OCI-LY3 (cell line): ENCODE results near the gene AIF1.

Experiments
- H2AFZ ChIP-seq: fragments of 200-600, 300-600 bp; shearing (Covaris generic); 2 replicates; pipeline ENCODE4 v1.6.0; 2014; ENCODE audit warnings: antibody characterized with exemption, low read depth, low read length
- H3K27ac ChIP-seq: fragments of 200-600, 300-600 bp; sonication (generic); 2 replicates; pipeline ENCODE4 v1.5.1; 2014; ENCODE audit warnings: mild to moderate bottlenecking, low read length, moderate library complexity, mixed read lengths
- H3K27me3 ChIP-seq: fragments of 200-600, 300-600 bp; sonication (generic); 2 replicates; pipeline ENCODE4 v1.6.1; 2014; ENCODE audit warnings: low read depth, low read length, mixed read lengths
- H3K36me3 ChIP-seq: fragments of 200-600, 300-600 bp; sonication (generic); replicated peaks from 2 replicates; pipeline ENCODE3; 2014; ENCODE audit warnings: low read depth, low read length, mixed read lengths
- H3K4me1 ChIP-seq: fragments of 300-600, 200-600 bp; sonication (generic); 2 replicates; pipeline ENCODE4 v1.6.1; 2014; ENCODE audit warnings: low read length, mixed read lengths
- H3K4me2 ChIP-seq: fragments of 200-600, 300-600 bp; sonication (generic); 2 replicates; pipeline ENCODE4 v1.6.1; 2014; ENCODE audit warnings: low read length, mixed read lengths
- H3K4me3 ChIP-seq: fragments of 300-600, 200-600 bp; sonication (generic); 2 replicates; pipeline ENCODE4 v1.5.1; 2014; ENCODE audit warnings: antibody characterized with exemption, mild to moderate bottlenecking, low read length, moderate library complexity
- H3K79me2 ChIP-seq: fragments of 300-600, 200-600 bp; shearing (Covaris generic); 2 replicates; pipeline ENCODE4 v1.6.1; 2014; ENCODE audit warnings: mild to moderate bottlenecking, low read length, mixed read lengths
- H3K9ac ChIP-seq: fragments of 300-600, 200-600 bp; shearing (Covaris generic); 2 replicates; pipeline ENCODE4 v1.6.0; 2014; ENCODE audit warnings: mild to moderate bottlenecking, low read length, moderate library complexity
- H3K9me3 ChIP-seq: fragments of 200-600, 300-600 bp; shearing (Covaris generic); 2 replicates; pipeline ENCODE4 v1.6.1; 2014; ENCODE audit warnings: low read length, mixed read lengths; ENCODE audit not compliant: insufficient read depth
- H4K20me1 ChIP-seq: fragments of 200-600, 300-600 bp; sonication (generic); 2 replicates; pipeline ENCODE4 v1.6.1; 2016; ENCODE audit warnings: low read length, mixed read lengths; ENCODE audit not compliant: insufficient read depth
- EZH2phosphoT487 ChIP-seq: fragments of 200-600 bp; shearing (Covaris generic); IDR thresholded peaks from 2 replicates; pipeline ENCODE4 v1.6.1; 2018; ENCODE audit warnings: antibody characterized with exemption, mixed run types, low read depth
- TF ChIP-seq, protein P1 (sequence below): fragments of 200-600, 300-600 bp; sonication (generic); IDR thresholded peaks from 2 replicates; pipeline ENCODE4 v1.5.1; 2014; ENCODE audit warnings: antibody characterized with exemption, low read length, low read depth

AIF1 gene

GRCh38 chr6:31663961-31664789 lies 49.1 kb downstream of the AIF1 start:
- Histone ChIP-seq H3K4me3 (peak overlapping the region; percentile 100), H3K9ac (peak overlapping the region; percentile 100), H3K27me3 (no peaks in the 10 kb centered on the region), H4K20me1 (no peaks in the 10 kb centered on the region), H3K4me1 (peaks cover 37% of the 10 kb centered on the region), H3K79me2 (peaks cover 56% of the 10 kb centered on the region), H3K27ac (peak overlapping the region; percentile 98), H3K9me3 (peaks cover 3% of the 10 kb centered on the region; the same call in 1 of the 2 replicates), H3K36me3 (peaks cover 30% of the 10 kb centered on the region), H3K4me2 (peak overlapping the region; percentile 96), H2AFZ (0 out of 2 replicates have a peak overlapping the region, but pooled peaks have one; percentile 54)
- TF ChIP-seq, protein P1, sequence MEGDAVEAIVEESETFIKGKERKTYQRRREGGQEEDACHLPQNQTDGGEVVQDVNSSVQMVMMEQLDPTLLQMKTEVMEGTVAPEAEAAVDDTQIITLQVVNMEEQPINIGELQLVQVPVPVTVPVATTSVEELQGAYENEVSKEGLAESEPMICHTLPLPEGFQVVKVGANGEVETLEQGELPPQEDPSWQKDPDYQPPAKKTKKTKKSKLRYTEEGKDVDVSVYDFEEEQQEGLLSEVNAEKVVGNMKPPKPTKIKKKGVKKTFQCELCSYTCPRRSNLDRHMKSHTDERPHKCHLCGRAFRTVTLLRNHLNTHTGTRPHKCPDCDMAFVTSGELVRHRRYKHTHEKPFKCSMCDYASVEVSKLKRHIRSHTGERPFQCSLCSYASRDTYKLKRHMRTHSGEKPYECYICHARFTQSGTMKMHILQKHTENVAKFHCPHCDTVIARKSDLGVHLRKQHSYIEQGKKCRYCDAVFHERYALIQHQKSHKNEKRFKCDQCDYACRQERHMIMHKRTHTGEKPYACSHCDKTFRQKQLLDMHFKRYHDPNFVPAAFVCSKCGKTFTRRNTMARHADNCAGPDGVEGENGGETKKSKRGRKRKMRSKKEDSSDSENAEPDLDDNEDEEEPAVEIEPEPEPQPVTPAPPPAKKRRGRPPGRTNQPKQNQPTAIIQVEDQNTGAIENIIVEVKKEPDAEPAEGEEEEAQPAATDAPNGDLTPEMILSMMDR, result no peak
- no peak for TF ChIP-seq EZH2phosphoT487

DNA sequence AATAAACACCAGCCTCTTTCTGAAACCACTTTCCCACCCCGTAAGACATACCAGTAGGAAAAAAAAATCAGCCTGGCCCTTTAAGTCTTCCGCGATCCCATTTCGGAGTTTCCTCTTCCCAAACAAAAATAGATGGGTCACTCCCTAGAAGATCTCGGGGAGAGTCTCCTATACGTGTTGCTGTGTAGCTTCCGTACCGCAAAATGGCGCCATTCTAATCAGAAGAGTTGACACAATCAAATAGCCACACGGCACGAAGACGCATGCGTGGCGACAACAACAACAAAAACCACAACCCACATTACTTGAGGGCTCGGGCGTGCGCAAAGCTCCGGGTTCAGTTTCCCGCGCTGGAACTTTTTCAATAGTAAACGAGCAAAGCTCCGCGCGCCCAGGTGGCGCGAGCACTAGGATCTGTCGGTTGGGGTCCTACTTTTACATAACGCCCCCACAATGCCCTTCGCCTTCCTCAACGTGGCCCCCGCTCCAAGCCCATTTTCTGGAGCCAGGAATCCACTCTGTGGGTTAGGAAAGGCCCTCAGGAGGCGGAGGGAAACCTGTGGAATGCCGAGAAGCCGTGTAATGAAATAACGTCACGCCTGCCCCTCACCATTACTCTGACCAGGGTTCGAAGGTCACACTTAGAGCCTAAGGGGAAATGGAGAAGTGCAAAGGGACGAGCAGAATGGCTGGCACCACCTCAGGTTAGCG lies 49.9 kb downstream of the AIF1 start, which contains the start of gene GPANK1:
GPANK1 (minus strand) TSS at position 208 of the 711 bp plus-strand sequence. CDS start 519 bp downstream, outside the sequence.
- H3K79me2 ChIP-seq, result peaks cover 48% of the 10 kb centered on the region

DNA sequence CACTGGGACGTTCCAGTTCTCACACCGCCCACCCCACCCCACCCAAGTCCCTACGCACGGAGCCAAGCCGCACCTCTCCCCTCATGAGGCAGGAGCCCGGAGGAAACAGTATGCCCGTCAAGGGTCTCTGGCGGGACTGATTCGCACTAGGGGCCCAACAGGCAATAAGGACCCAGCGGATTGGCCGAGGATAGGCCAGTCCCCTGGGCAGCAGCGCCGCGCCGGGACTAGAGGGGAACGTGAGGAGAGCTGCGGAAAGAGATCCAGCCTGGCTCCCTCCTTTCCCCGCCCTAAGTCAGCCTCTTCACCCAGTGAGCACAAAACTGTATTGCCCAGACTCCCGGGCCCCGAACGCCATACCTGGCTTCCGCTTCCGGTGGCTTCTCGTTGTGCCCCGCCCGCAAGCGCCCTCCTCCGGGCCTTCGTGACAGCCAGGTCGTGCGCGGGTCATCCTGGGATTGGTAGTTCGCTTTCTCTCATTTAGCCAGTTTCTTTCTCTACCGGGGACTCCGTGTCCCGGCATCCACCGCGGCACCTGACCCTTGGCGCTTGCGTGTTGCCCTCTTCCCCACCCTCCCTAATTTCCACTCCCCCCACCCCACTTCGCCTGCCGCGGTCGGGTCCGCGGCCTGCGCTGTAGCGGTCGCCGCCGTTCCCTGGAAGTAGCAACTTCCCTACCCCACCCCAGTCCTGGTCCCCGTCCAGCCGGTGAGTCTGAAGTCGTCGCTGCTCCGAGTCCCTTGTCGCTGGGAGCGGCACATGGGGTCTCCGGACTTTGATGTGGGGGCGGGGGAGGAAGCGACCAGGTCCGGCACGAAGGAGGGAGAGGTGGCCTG lies 50.7 kb downstream of the AIF1 start, which contains the start of gene CSNK2B:
CSNK2B (plus strand) TSS at position 580 of the 836 bp plus-strand sequence. CDS start 752 bp downstream, outside the sequence.
- H3K4me1 ChIP-seq, result peaks cover 29% of the 10 kb centered on the region
- no peak for TF ChIP-seq EZH2phosphoT487
- TF ChIP-seq, protein P1, result no peak

More for the DNA sequence above, 49.9 kb downstream of the AIF1 start, which contains the start of gene GPANK1:
- H3K36me3 ChIP-seq, result peaks cover 34% of the 10 kb centered on the region
- H3K9ac ChIP-seq, result peak within 1 kb of the TSS; percentile 100
- H3K27me3 ChIP-seq, result no peaks in the 10 kb centered on the region
- TF ChIP-seq, protein P1, result no peak
- TF ChIP-seq EZH2phosphoT487, result no peak
- peaks cover 30% of the 10 kb centered on the region for H3K4me1 ChIP-seq
- H3K9me3 ChIP-seq, result peaks cover 3% of the 10 kb centered on the region; the same call in 1 of the 2 replicates
- H3K4me2 ChIP-seq, result peak within 1 kb of the TSS; percentile 96
- no peaks in the 10 kb centered on the region for H4K20me1 ChIP-seq
- H2AFZ ChIP-seq, result peak within 1 kb of the TSS; percentile 54; the same call in 1 of the 2 replicates
- H3K4me3 ChIP-seq, result peak within 1 kb of the TSS; percentile 100
- peak within 1 kb of the TSS; percentile 98 for H3K27ac ChIP-seq

More for the DNA sequence above, 50.7 kb downstream of the AIF1 start, which contains the start of gene CSNK2B:
- no peaks in the 10 kb centered on the region for H3K27me3 ChIP-seq
- H4K20me1 ChIP-seq, result no peaks in the 10 kb centered on the region
- H3K36me3 ChIP-seq, result peaks cover 37% of the 10 kb centered on the region
- H3K9ac ChIP-seq, result peak within 1 kb of the TSS; percentile 100
- peak within 1 kb of the TSS; percentile 98 for H3K27ac ChIP-seq
- H2AFZ ChIP-seq, result peak within 1 kb of the TSS; percentile 54; the same call in 1 of the 2 replicates
- H3K4me2 ChIP-seq, result peak within 1 kb of the TSS; percentile 96
- H3K9me3 ChIP-seq, result peaks cover 3% of the 10 kb centered on the region; the same call in 1 of the 2 replicates
- H3K4me3 ChIP-seq, result peak within 1 kb of the TSS; percentile 100
- H3K79me2 ChIP-seq, result peaks cover 42% of the 10 kb centered on the region
